Mucosa of rectum (tissue), 2 donors: ENCODE data around the gene ARMC9.
A peak's percentile ranks its signal among the peaks of the same experiment; 100 is the strongest.
"Not testable (repeated sequence)": the region's sequence is repeated elsewhere in the genome, so short reads cannot be mapped to it uniquely, and the experiment has no call there.

Source experiments
- H3K27ac ChIP-seq, 2 donors: one replicate each; pipeline ENCODE4 v1.7.0; 2013; ENCODE audit warnings: inconsistent platforms in 2 of 2, low read depth in 2 of 2, low read length in 2 of 2
- H3K27me3 ChIP-seq, 2 donors: one replicate each; pipeline ENCODE4 v1.7.0; 2013; ENCODE audit warnings: low read length in 2 of 2; ENCODE audit not compliant: control insufficient read depth in 2 of 2, insufficient read depth in 2 of 2
- H3K36me3 ChIP-seq, 2 donors: one replicate each; pipeline ENCODE4 v1.7.0; 2013; ENCODE audit warnings: low read length in 2 of 2; ENCODE audit not compliant: control insufficient read depth in 2 of 2, insufficient read depth in 2 of 2
- H3K4me1 ChIP-seq, 2 donors: one replicate each; pipeline ENCODE4 v1.7.0; 2013; ENCODE audit warnings: low read length in 2 of 2, mild to moderate bottlenecking in 1 of 2; ENCODE audit not compliant: control insufficient read depth in 2 of 2, insufficient read depth in 2 of 2
- H3K4me3 ChIP-seq, 2 donors: one replicate each; pipeline ENCODE4 v1.7.0; 2013; ENCODE audit warnings: low read length in 2 of 2
- H3K9ac ChIP-seq, 2 donors: one replicate each; pipeline ENCODE4 v1.7.0; 2013; ENCODE audit warnings: low read length in 2 of 2, low read depth in 1 of 2, mild to moderate bottlenecking in 1 of 2
- H3K9me3 ChIP-seq, 2 donors: one replicate each; pipeline ENCODE4 v1.7.0; 2013; ENCODE audit warnings: low read length in 2 of 2; ENCODE audit not compliant: control insufficient read depth in 2 of 2
- donor health status: healthy.
- donor health status: Normal muscosa, but diverticular disease.

Gene ARMC9

DNA sequence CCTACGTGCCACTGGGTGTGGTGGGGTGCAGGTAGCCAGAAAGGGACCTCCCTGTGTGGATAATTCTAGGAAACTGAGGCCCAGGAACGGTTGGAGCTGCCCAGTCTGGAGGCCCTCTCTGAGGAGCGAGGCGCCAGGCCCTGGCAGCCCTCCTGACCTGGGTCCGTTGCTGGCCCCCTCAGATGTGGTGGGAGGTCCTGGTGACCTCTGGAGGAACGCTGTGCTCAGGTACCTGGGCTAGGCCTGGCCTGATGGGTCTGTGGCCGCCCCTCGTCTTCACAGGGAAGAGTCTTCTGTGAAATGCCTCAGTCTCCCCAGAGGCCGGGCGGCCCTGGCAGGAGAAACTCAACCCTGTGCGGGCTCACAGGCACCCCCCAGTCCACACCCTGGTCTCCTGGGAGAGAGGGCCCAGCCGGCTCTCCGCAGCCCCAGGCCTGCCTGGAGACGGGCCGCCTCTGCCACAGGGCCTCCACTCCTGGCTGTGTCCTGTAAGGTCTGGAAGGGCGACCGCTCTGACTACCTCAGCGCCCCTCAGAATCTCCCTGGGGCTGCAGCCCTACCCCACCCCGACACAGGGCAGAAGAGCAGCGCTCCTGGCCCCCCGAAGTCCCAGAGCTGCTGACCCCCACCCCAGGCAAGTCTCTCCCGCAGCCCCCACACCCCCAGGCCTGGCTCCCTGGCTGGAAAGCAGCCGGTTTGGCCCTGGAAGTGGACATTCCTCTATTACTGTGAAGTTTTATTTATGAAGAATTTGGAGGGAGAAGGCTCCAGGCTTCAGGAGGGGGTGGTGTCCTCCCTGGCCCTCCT lies 200.8 kb downstream of the ARMC9 start:
- H3K4me1 ChIP-seq = peaks cover 32 to 65% of the 10 kb centered on the region in 2 donors
- peak overlapping the region in 1 of 2 donors; percentile 95 for H3K9ac ChIP-seq
- H3K27me3 ChIP-seq = peaks cover 5 to 6% of the 10 kb centered on the region in 2 donors
- H3K27ac ChIP-seq = peak overlapping the region; percentile 32 to 88
- peak overlapping the region in 1 of 2 donors; percentile 83 for H3K4me3 ChIP-seq
- H3K9me3 ChIP-seq = no peaks in the 10 kb centered on the region
- H3K36me3 ChIP-seq = peaks cover 9 to 27% of the 10 kb centered on the region in 2 donors

DNA sequence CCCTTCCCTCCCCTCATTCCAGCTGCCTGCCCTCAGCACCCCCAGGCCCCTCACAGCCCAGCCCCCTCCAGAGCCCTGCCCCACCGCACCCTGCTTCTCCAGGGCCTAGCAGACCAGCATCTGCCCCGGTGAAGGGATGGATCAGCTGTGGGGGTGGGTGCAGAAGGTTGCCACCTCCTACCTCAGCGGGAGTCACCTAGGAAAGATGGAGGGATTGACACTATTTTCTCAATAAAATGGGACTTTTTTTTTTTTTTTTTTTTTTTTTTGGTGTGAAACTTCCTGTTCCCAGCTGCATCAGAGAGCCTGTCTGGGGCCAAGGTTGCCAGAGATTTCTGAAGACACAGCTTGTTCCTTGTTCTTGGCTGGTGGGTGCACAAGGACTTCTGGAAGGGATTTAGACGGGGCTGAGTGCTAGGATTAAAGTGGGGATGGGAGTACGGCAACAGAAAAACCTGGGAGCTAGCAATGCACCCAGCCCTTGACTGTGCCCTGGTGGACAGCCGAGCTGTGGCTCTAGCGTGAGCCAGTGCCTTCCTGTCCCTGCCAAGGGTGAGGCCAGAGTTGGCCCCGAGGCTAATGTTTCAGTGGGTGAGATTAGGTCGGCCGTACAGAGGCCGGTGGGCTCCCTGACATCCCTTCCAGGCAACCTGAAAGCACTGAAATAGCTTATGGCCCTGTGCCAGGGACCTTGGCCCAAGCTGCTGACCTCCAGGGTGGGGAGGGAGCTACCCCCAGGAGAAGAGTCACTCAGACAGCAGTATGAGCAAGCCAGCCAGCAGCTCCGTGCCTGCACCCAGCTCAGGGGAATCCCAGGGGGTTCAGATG lies 201.6 kb downstream of the ARMC9 start:
- peak overlapping the region; percentile 48 to 88 for H3K27ac ChIP-seq
- peak overlapping the region; percentile 37 to 83 for H3K4me3 ChIP-seq

GRCh38 chr2:231400681-231401080 lies 202.2 kb downstream of the ARMC9 start:
- Histone ChIP-seq H3K9ac (peak overlapping the region in 1 of 2 donors; percentile 95), H3K36me3 (peaks cover 9 to 27% of the 10 kb centered on the region in 2 donors), H3K4me1 (peaks cover 22 to 59% of the 10 kb centered on the region in 2 donors), H3K4me3 (peak overlapping the region; percentile 37 to 83), H3K27ac (peak overlapping the region; percentile 48 to 88)
- not testable (repeated sequence) for H3K9me3 ChIP-seq, H3K27me3 ChIP-seq

More for the DNA sequence above, 201.6 kb downstream of the ARMC9 start:
- H3K9me3 ChIP-seq = no peaks in the 10 kb centered on the region
- H3K36me3 ChIP-seq = peaks cover 9 to 27% of the 10 kb centered on the region in 2 donors
- peak overlapping the region; percentile 41 to 95 for H3K9ac ChIP-seq
- peaks cover 26 to 58% of the 10 kb centered on the region in 2 donors for H3K4me1 ChIP-seq
- H3K27me3 ChIP-seq = peaks cover 1 to 3% of the 10 kb centered on the region in 2 donors

GRCh38 chr2:231401101-231401500 lies 202.7 kb downstream of the ARMC9 start:
- H3K4me1 ChIP-seq = peaks cover 22 to 62% of the 10 kb centered on the region in 2 donors
- peak overlapping the region in 1 of 2 donors; percentile 82 for H3K27ac ChIP-seq
- H3K9me3 ChIP-seq, H3K27me3 ChIP-seq: not testable (repeated sequence)
- peak overlapping the region in 1 of 2 donors; percentile 95 for H3K9ac ChIP-seq
- H3K4me3 ChIP-seq = peak overlapping the region in 1 of 2 donors; percentile 46
- H3K36me3 ChIP-seq = peaks cover 9 to 29% of the 10 kb centered on the region in 2 donors

DNA sequence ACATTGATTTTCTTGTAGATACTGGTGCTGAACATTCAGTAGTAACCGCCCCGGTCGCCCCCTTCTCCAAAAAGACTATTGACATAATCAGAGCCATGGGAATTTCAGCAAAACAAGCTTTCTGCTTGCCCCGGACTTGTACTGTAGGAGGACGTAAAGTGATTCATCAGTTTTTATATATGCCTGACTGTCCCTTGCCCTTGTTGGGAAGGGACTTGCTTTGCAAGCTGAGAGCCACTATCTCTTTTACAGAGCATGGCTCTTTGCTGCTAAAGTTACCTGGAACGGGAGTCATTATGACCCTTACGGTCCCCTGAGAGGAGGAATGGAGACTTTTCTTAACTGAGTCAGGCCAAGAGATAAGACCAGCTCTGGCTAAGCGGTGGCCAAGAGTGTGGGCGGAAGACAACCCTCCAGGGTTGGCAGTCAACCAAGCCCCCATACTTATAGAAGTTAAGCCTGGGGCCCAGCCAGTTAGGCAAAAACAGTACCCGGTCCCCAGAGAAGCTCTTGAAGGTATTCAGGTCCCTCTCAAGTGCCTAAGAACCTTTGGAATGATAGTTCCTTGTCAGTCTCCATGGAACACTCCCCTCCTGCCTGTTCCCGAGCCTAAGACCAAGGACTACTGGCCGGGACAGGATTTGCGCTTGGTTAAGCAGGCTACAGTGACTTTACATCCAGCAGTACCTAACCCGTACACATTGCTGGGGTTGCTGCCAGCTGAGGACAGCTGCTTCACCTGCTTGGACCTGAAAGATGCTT lies 205.2 kb downstream of the ARMC9 start:
- H3K9me3 ChIP-seq, H3K4me3 ChIP-seq, H3K27me3 ChIP-seq: not testable (repeated sequence)
- H3K36me3 ChIP-seq = peaks cover under 1 to 20% of the 10 kb centered on the region in 2 donors
- H3K27ac ChIP-seq = peak overlapping the region in 1 of 2 donors; percentile 82
- H3K9ac ChIP-seq = peak overlapping the region in 1 of 2 donors; percentile 95
- peaks cover 15 to 47% of the 10 kb centered on the region in 2 donors for H3K4me1 ChIP-seq

DNA sequence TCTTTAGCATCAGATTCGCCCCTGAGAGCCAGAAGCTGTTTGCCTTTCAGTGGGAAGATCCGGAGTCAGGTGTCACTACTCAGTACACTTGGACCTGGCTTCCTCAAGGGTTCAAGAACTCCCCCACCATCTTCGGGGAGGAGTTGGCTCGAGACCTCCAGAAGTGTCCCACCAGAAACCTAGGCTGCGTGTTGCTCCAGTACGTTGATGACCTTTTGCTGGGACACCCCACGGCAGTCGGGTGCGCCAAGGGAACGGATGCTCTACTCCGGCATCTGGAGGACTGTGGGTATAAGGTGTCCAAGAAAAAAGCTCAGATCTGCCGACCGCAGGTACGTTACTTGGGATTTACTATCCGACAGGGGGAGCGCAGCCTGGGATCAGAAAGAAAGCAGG lies 205.8 kb downstream of the ARMC9 start:
- H3K27me3 ChIP-seq, H3K9me3 ChIP-seq, H3K4me3 ChIP-seq: not testable (repeated sequence)
- Histone ChIP-seq H3K4me1 (peaks cover 9 to 42% of the 10 kb centered on the region in 2 donors), H3K36me3 (peaks cover 0 to 14% of the 10 kb centered on the region in 2 donors), H3K9ac (peak overlapping the region in 1 of 2 donors; percentile 95), H3K27ac (peak overlapping the region in 1 of 2 donors; percentile 82)

GRCh38 chr2:231405601-231406367 lies 207.4 kb downstream of the ARMC9 start:
- peaks cover 10 to 37% of the 10 kb centered on the region in 2 donors for H3K4me1 ChIP-seq
- not testable (repeated sequence) for H3K4me3 ChIP-seq, H3K9me3 ChIP-seq, H3K9ac ChIP-seq, H3K27me3 ChIP-seq, H3K36me3 ChIP-seq
- peak overlapping the region in 1 of 2 donors; percentile 47 for H3K27ac ChIP-seq

DNA sequence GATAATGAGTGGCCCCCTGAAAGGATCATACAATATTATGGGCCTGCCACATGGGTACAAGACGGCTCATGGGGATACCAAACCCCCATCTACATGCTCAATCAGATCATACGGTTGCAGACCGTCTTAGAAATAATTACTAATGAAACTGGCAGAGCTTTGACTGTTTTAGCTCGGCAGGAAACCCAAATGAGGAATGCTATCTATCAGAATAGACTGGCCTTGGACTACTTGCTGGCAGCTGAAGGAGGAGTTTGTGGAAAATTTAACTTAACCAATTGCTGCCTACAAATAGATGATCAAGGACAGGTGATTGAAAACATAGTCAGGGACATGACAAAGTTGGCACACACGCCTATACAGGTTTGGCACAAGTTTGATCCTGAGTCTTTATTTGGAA lies 209.3 kb downstream of the ARMC9 start:
- H3K9ac ChIP-seq, H3K27ac ChIP-seq, H3K4me3 ChIP-seq, H3K9me3 ChIP-seq, H3K27me3 ChIP-seq, H3K36me3 ChIP-seq: not testable (repeated sequence)
- H3K4me1 ChIP-seq = peaks cover 18 to 35% of the 10 kb centered on the region in 2 donors

GRCh38 chr2:231408304-231408703 lies 209.9 kb downstream of the ARMC9 start:
- H3K36me3 ChIP-seq, H3K9me3 ChIP-seq, H3K4me3 ChIP-seq, H3K27ac ChIP-seq, H3K27me3 ChIP-seq, H3K9ac ChIP-seq: not testable (repeated sequence)
- peaks cover 24 to 34% of the 10 kb centered on the region in 2 donors for H3K4me1 ChIP-seq
